ENCODE results near the gene WDR37.
A peak's percentile ranks its signal among the peaks of the same experiment; 100 is the strongest.

The WDR37 gene

GRCh38 chr10:1048349-1048731 lies 7.8 kb upstream of the WDR37 start:
- no peak for TF ChIP-seq CTCF (IDR thresholded peaks at IDR 0.05; ENCODE audit: borderline replicate concordance, control extremely low read depth, extremely low read depth, insufficient read depth, missing control alignments)
- in situ Hi-C loops (cut with MboI; ENCODE audit: low sequenced_read_pairs, unreplicated experiment), result no loop called here
- DNase-seq (ENCODE audit: low spot score), result no peak

- in situ Hi-C loops (cut with MboI; ENCODE audit: low sequenced_read_pairs, unreplicated experiment), result no loop called here
- DNase-seq (ENCODE audit: low spot score), result peak; percentile 97
- no peak for TF ChIP-seq CTCF (IDR thresholded peaks at IDR 0.05; ENCODE audit: borderline replicate concordance, control extremely low read depth, extremely low read depth, insufficient read depth, missing control alignments)
Measured at GRCh38 chr10:1048732-1049424, 7.3 kb upstream of the WDR37 start, which contains the start of gene IDI1. Gene IDI1 (minus strand): TSS chr10:1049119. CDS start chr10:1049003, 116 bp downstream.

- no peak for DNase-seq (ENCODE audit: low spot score)
- in situ Hi-C loops (cut with MboI; ENCODE audit: low sequenced_read_pairs, unreplicated experiment), result no loop called here
- no peak for TF ChIP-seq CTCF (IDR thresholded peaks at IDR 0.05; ENCODE audit: borderline replicate concordance, control extremely low read depth, extremely low read depth, insufficient read depth, missing control alignments)
Measured at GRCh38 chr10:1049425-1049958, 6.7 kb upstream of the WDR37 start.

DNA sequence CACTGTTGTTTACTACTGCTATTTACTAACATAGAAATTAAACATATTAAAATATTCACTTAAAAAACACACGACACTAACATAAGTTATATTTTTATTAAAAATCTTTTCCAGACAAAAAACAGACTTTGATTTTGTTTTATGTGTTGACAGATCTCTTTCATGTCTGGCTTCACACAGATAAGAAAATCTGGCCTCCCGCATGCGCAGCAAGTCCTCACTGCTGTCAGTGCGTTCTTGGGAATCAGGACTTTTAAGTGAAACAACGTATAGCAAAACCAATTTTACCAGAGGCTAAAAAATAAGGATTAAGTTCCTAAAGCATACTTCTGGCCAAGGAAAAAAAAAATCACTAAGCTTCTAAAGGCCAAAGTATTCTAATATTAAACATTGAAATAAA lies 6.0 kb upstream of the WDR37 start:
- DNase-seq (ENCODE audit: low spot score), result no peak
- in situ Hi-C loops (cut with MboI; ENCODE audit: low sequenced_read_pairs, unreplicated experiment), result no loop called here
- no peak for TF ChIP-seq CTCF (IDR thresholded peaks at IDR 0.05; ENCODE audit: borderline replicate concordance, control extremely low read depth, extremely low read depth, insufficient read depth, missing control alignments)

- no peak for TF ChIP-seq CTCF (IDR thresholded peaks at IDR 0.05; ENCODE audit: borderline replicate concordance, control extremely low read depth, extremely low read depth, insufficient read depth, missing control alignments)
- in situ Hi-C loops (cut with MboI; ENCODE audit: low sequenced_read_pairs, unreplicated experiment), result no loop called here
- no peak for DNase-seq (ENCODE audit: low spot score)
Measured at GRCh38 chr10:1050554-1050953, 5.6 kb upstream of the WDR37 start.

- no peak for TF ChIP-seq CTCF (IDR thresholded peaks at IDR 0.05; ENCODE audit: borderline replicate concordance, control extremely low read depth, extremely low read depth, insufficient read depth, missing control alignments)
- no peak for DNase-seq (ENCODE audit: low spot score)
- in situ Hi-C loops (cut with MboI; ENCODE audit: low sequenced_read_pairs, unreplicated experiment), result no loop called here
Measured at GRCh38 chr10:1054684-1055083, 1.5 kb upstream of the WDR37 start.

Measured in GM13976 (cell line).